GM18519 (cell line): ENCODE results near the gene SALL1.

ENCODE experiments used
- ATAC-seq: cut with Tn5 transposase; IDR thresholded peaks from one replicate; pipeline ENCODE4 v1.9.1; 2021; ENCODE audit warnings: mild to moderate bottlenecking, moderate library complexity; ENCODE audit not compliant: unreplicated experiment, low FRiP score

SALL1 gene

DNA sequence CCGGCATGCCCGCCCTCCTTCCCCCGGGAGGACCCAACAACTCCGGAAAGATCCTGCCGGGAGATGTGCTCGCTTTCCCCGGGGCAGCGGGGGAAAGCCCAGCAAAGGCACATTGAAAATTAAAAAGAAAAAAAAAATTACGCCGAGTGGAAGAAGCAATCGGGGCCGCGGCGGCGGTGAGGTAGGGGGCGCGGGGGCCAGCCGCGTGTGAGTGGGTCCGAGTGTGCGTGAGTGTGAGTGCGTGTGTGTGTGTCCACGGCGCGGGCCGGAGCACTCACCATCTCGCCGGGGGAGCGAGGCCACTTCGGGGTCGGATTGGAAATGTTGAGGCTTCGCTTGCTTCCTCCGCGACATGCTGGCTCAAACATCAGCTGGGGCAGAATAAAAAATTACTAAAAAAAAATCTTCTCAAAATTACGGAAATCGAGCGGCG is at the start of gene SALL1:
Gene SALL1, minus strand, starts transcription at position 383 of the 433 bp plus-strand sequence. Its CDS starts 29 bp downstream, at position 354.
- ATAC-seq, result no peak

DNA sequence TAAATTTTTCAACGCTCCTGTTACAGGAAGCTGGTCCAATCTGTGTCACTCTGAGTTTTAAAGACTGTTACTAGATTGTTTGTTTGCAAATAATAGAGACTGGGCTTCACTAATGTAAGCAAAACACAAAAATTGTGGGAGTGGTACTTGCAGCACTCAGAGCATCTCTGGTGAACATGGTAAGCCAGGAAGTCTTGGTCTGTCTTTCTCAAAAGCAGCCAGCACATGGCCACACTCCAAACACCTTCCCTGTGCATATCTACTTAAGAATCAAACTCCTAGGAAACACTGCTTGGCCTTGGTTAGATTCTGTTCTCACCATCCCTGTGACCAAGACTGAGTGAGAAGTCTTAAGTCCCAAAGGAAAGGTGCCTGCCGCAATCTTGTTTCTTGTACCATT is 49.7 kb upstream of the SALL1 start:
- ATAC-seq, result no peak

DNA sequence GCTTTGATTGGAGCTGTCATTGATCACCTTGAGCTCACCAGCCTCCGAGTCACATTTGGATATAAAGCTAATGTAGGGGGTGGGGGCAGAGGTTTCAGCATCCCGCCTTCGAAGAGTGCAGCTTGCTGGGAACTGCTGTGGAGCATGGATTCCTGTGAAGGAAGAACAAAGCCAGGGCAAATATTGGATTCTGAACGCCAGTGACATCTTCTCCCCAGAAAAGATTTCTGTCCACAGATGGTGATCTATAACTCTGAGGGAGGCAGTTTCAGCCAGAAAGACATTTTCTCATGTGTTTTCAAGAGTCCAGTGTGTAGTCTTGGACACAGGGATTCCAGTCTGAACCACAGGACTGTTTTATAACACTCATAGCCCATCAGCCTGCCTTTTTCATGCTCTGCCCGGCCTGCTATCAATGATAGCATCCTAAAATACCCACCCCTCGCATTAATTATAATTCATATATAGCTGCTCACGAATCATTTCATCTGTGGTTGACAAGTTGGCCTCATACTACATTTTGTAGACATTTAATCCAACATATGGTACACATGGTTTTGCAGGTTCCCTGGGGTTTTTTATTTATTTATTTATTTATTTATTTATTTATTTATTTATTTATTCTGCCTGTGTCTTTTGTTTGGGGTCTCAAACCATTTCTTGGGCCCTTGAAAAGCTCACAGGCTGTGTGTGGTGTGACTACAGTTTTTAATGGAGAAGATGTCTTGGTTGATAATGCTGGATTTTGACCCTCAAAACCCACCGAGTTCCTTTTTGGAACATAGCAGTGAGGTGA is 47.1 kb upstream of the SALL1 start:
- no peak for ATAC-seq

DNA sequence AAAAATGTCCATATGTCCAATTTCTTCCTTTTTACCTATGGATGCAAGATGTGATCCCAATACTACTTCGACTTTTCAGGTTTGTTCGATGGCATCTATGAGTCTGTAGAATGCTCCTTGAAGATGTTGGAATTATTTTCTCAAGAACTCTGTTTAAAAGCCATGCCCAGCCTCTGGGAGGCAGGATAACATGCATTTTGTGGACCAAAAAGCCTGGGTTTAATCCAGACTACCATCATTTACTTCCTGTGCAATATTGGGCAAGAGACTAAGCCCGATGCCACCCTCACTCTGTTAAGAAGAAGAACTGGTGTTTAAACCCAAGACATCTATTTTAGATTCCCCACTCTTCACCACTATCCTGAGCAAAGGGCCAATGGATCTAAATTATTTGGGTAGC is 42.8 kb upstream of the SALL1 start:
- ATAC-seq, result no peak

- no peak for ATAC-seq
These were observed 33.8 kb upstream of the SALL1 start for GRCh38 chr16:51184702-51185433.

DNA sequence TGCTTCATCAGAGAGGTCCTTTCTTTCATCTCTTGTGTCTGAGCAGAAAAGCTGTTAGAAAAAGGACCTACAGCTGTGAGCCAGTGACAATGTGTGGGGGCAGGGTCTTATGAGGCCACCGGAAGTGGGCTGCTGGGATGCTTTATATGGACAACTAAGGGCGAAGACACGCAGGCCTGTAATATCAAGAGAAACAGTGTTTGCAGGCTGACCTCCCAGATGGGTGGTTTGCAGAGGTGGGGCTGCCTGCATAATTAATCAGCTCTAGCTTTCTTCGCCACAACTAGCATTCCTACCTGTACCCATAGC is 30.4 kb upstream of the SALL1 start:
- no peak for ATAC-seq

DNA sequence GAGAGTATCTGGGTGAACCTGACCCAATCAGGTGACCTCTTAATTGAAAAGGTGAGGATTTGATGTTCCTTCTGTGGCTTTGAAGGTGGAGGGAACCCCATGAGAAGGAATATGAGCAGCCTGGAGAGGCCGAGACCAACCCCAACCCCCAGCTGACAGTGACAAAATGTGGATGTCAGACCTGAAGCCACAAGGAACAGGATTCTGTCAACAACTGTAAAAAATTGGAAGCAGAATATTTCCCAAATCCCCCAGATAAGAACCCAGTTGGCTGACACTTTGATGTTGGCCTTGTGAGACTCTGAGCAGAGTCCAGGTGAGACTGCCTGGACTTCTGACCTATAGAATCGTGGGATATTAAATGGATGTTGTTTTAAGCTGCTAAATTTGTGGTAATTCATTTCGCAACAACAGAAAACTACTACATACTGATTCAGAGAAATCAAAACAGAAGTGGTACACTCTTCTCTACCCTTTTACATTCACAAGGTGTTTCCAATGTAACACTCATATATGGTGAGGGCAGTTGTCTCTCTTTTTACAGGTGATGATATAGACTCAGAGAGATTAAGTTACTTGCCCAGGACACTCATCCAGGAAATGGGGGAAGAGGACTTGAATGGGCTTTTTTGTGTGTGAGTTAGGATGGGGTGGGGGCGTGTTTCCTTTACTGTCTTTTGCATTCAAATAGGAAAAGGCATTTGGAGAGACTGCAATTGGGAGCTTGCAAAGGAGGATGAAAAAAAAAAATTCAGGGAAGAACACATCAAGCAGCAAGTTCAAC is 29.8 kb upstream of the SALL1 start:
- ATAC-seq, result no peak

GRCh38 chr16:51175081-51175480 is 24.0 kb upstream of the SALL1 start:
- no peak for ATAC-seq

DNA sequence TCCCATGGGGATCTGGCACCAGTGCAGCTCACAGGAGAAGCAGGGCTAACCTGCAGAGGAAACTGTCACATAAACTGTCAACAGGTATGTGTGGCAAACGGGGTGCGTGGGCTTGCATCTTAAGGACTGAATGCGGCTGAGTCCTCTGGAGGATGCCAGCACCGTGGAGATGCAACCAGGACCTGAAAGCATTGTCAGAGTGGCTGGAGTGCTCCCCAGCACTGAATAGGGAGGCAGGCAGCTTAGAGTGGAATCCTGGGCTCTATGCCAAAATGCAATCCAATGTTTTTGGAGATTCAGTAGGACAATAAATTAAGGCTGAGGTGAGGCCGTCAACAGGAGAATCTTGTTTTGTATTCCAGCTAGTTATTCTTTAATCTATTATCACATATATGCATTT is 21.3 kb upstream of the SALL1 start:
- ATAC-seq, result no peak

GRCh38 chr16:51168755-51169154 is 17.7 kb upstream of the SALL1 start:
- ATAC-seq, result no peak

- ATAC-seq, result no peak
These were observed 16.3 kb upstream of the SALL1 start for GRCh38 chr16:51167170-51167895.

DNA sequence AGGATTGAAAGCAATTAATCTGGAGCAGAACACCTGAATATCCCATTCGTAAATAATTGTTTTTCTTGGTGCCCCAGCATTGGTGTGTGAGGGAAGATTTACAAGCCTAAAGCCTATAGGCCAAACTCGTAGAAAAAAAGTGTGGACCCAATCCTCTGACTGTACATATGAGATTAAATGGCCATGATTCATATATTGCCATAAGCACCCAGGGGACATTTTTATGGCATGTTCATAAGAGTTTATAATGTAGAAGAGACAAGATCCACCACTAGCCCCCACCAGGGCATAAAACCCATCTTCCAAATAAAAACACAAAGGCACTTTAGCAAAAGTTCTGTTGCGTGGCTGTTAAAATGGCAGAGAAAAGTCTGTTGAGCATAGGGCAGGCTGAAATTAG is 15.5 kb upstream of the SALL1 start:
- ATAC-seq, result no peak

DNA sequence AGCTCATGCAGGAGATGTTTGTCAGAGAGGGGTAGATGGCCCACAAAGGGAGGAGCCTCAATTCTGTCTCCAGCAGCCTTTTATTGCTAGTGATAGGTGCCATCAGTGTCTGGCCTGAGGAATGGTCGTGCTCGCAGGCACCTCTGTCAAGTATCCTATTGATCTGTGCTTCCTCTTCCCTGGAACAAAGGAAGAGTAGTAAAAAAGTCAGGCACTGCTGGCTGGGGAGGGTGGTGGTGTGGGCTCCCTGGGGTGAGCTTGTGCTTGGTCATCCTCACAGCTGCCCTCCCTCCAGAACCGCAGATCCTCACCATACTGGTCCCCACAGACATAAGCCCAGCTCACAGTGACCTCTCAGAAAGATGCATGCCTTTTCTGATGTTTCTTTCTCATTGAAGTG is 15.0 kb upstream of the SALL1 start:
- ATAC-seq, result no peak

GRCh38 chr16:51165043-51165442 is 14.0 kb upstream of the SALL1 start:
- no peak for ATAC-seq

DNA sequence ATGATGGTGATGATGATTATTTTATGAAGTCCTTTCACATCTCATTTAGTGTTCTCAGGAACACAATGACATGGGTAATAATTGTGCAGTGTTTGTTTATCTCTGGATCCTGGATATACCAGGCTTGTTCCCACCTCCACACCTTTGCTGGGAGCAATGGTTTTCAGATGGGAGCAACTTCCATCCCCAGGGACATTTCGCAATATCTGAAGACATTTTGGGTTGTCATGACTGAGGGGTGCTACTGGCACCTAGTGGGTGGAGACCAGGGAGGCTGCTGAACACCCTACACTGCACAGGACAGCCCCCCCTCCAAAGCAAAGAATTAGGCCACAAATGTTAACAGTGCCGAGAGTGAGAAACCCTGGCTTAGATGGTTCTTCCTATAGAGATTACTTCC is 13.5 kb upstream of the SALL1 start:
- ATAC-seq, result no peak

- ATAC-seq, result no peak
These were observed 13.0 kb upstream of the SALL1 start for GRCh38 chr16:51163894-51164566.

DNA sequence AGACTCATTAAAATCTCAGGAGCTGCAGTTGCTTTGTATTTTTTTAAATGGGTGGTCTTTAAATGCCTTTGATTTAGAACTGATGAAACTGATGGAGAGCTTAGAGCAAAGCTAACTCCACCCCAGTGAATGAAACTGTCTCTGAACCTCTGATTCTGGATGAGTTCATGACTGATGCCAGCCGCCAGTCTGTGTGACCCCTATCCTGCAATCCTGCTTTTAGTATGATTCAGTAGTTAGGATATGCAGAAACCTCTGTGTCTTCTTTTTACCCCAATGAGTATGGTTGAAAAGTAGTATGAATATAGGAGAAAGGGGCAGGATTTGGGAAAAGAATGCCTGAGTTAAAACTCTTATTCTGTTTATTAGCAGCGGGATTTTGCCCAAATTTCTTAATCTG is 12.3 kb upstream of the SALL1 start:
- no peak for ATAC-seq

GRCh38 chr16:51161440-51162195 is 10.5 kb upstream of the SALL1 start:
- no peak for ATAC-seq

DNA sequence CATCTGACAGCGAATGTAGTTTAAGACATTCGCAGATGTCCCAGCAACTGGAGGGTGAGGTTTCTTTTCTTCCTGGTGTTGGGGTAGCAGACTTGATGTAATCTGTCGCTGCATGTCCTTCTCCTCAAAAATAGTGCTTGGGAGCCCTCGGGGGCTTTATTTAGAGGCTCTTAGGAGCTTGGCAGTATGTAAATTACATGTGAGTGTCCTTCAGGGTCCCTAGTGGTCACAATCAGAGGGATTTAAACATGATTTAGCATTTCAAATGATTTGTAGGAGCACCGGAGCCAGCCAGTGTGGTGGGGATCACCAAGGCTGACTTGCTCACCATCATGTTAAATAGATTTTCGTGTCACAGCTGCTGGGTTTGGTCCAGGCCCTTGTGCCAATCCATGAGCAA is 8.8 kb upstream of the SALL1 start:
- ATAC-seq, result no peak
